ENCODE results near the gene NLE1.

NLE1 gene

GRCh38 chr17:35148144-35148543, 6.0 kb upstream of the NLE1 start:
- no peak for TF ChIP-seq GATA3 (IDR thresholded peaks at IDR 0.05; ENCODE audit: low read depth, low read length)
- no peak for TF ChIP-seq GATA2 (IDR thresholded peaks at IDR 0.05; ENCODE audit: low read depth, low read length)

GRCh38 chr17:35147375-35147905, 5.3 kb upstream of the NLE1 start, which contains the start of gene UNC45B:
Gene UNC45B, plus strand, starts transcription at chr17:35147817. Its CDS starts 447 bp downstream, at chr17:35148264.
- TF ChIP-seq GATA3 (IDR thresholded peaks at IDR 0.05; ENCODE audit: low read depth, low read length), result no peak
- TF ChIP-seq GATA2 (IDR thresholded peaks at IDR 0.05; ENCODE audit: low read depth, low read length), result no peak

- TF ChIP-seq GATA3 (IDR thresholded peaks at IDR 0.05; ENCODE audit: low read depth, low read length) (no peak), GATA2 (IDR thresholded peaks at IDR 0.05; ENCODE audit: low read depth, low read length) (no peak)
Observed at GRCh38 chr17:35146214-35146833, 4.2 kb upstream of the NLE1 start.

- TF ChIP-seq GATA3 (IDR thresholded peaks at IDR 0.05; ENCODE audit: low read depth, low read length) (no peak), GATA2 (IDR thresholded peaks at IDR 0.05; ENCODE audit: low read depth, low read length) (no peak)
Observed at GRCh38 chr17:35144840-35145239, 2.7 kb upstream of the NLE1 start.

GRCh38 chr17:35142467-35142796, 329 bp upstream of the NLE1 start:
- TF ChIP-seq GATA3 (IDR thresholded peaks at IDR 0.05; ENCODE audit: low read depth, low read length) (no peak), GATA2 (IDR thresholded peaks at IDR 0.05; ENCODE audit: low read depth, low read length) (no peak)

GRCh38 chr17:35138218-35138617, 3.9 kb downstream of the NLE1 start:
- no peak for TF ChIP-seq GATA3 (IDR thresholded peaks at IDR 0.05; ENCODE audit: low read depth, low read length)
- TF ChIP-seq GATA2 (IDR thresholded peaks at IDR 0.05; ENCODE audit: low read depth, low read length), result no peak

GRCh38 chr17:35135322-35135721, 6.8 kb downstream of the NLE1 start:
- TF ChIP-seq GATA2 (IDR thresholded peaks at IDR 0.05; ENCODE audit: low read depth, low read length) (no peak), GATA3 (IDR thresholded peaks at IDR 0.05; ENCODE audit: low read depth, low read length) (no peak)

- no peak for TF ChIP-seq GATA3 (IDR thresholded peaks at IDR 0.05; ENCODE audit: low read depth, low read length)
- no peak for TF ChIP-seq GATA2 (IDR thresholded peaks at IDR 0.05; ENCODE audit: low read depth, low read length)
Observed at GRCh38 chr17:35132816-35133550, 9.1 kb downstream of the NLE1 start.

- TF ChIP-seq GATA2 (IDR thresholded peaks at IDR 0.05; ENCODE audit: low read depth, low read length), result no peak
- no peak for TF ChIP-seq GATA3 (IDR thresholded peaks at IDR 0.05; ENCODE audit: low read depth, low read length)
Observed at GRCh38 chr17:35132099-35132498, 10.0 kb downstream of the NLE1 start.

GRCh38 chr17:35130392-35130791, 11.7 kb downstream of the NLE1 start:
- TF ChIP-seq GATA3 (IDR thresholded peaks at IDR 0.05; ENCODE audit: low read depth, low read length) (no peak), GATA2 (IDR thresholded peaks at IDR 0.05; ENCODE audit: low read depth, low read length) (no peak)

GRCh38 chr17:35129973-35130351, 12.1 kb downstream of the NLE1 start:
- TF ChIP-seq GATA2 (IDR thresholded peaks at IDR 0.05; ENCODE audit: low read depth, low read length) (no peak), GATA3 (IDR thresholded peaks at IDR 0.05; ENCODE audit: low read depth, low read length) (no peak)

- TF ChIP-seq GATA3 (IDR thresholded peaks at IDR 0.05; ENCODE audit: low read depth, low read length), result no peak
- no peak for TF ChIP-seq GATA2 (IDR thresholded peaks at IDR 0.05; ENCODE audit: low read depth, low read length)
Observed at GRCh38 chr17:35129154-35129972, 12.7 kb downstream of the NLE1 start.

GRCh38 chr17:35127751-35128514, 14.2 kb downstream of the NLE1 start:
- TF ChIP-seq GATA2 (IDR thresholded peaks at IDR 0.05; ENCODE audit: low read depth, low read length), result no peak
- TF ChIP-seq GATA3 (IDR thresholded peaks at IDR 0.05; ENCODE audit: low read depth, low read length), result no peak

GRCh38 chr17:35121315-35121714, 20.8 kb downstream of the NLE1 start, which contains the start of gene FNDC8:
Gene FNDC8, plus strand, starts transcription at chr17:35121615. Its CDS starts 79 bp downstream, at chr17:35121694.
- TF ChIP-seq GATA2 (IDR thresholded peaks at IDR 0.05; ENCODE audit: low read depth, low read length), result no peak
- TF ChIP-seq GATA3 (IDR thresholded peaks at IDR 0.05; ENCODE audit: low read depth, low read length), result no peak
